Measurements from ENCODE around the gene GSTA4.
"Not testable (repeated sequence)": the region's sequence is repeated elsewhere in the genome, so short reads cannot be mapped to it uniquely, and the experiment has no call there.

The GSTA4 gene

GRCh38 chr6:52962701-52963100 lies 32.4 kb downstream of the GSTA4 start:
- H3K79me2 ChIP-seq (ENCODE audit: insufficient read depth, low read length), result no peaks in the 10 kb centered on the region
- H3F3A ChIP-seq (ENCODE audit: insufficient read depth), result no peaks in the 10 kb centered on the region
- no peak overlapping the region for H3K27ac ChIP-seq (ENCODE audit: low read depth, low read length)
- no peaks in the 10 kb centered on the region for H3K36me3 ChIP-seq (ENCODE audit: low read length)
- H3K9ac ChIP-seq (ENCODE audit: low read length), result no peak overlapping the region
- no peaks in the 10 kb centered on the region for H3K9me3 ChIP-seq (ENCODE audit: insufficient read depth, low read length)
- no peaks in the 10 kb centered on the region for H3K27me3 ChIP-seq (ENCODE audit: low read length)
- TF ChIP-seq CTCF (IDR thresholded peaks at IDR 0.05; ENCODE audit: insufficient read depth, low read length, poor library complexity, severe bottlenecking) (no peak), EZH2phosphoT487 (conservative IDR thresholded peaks at IDR 0.05; ENCODE audit: low read length) (no peak)
- H4K20me1 ChIP-seq (ENCODE audit: low read depth, low read length), result no peaks in the 10 kb centered on the region
- no peak overlapping the region for H2AFZ ChIP-seq (ENCODE audit: low read depth, low read length, severe bottlenecking)
- no peak overlapping the region for H3K4me2 ChIP-seq (ENCODE audit: low read depth, low read length, poor library complexity, severe bottlenecking)
- H3K9me2 ChIP-seq (replicated peaks; ENCODE audit: insufficient read depth, low read length), result no peaks in the 10 kb centered on the region
- H3K4me3 ChIP-seq (ENCODE audit: insufficient read depth, low read length, poor library complexity, severe bottlenecking), result no peak overlapping the region

- H2AFZ ChIP-seq (ENCODE audit: low read depth, low read length, severe bottlenecking); H3K9ac ChIP-seq (ENCODE audit: low read length); H3K9me3 ChIP-seq (ENCODE audit: insufficient read depth, low read length); H3F3A ChIP-seq (ENCODE audit: insufficient read depth); H3K27me3 ChIP-seq (ENCODE audit: low read length); H4K20me1 ChIP-seq (ENCODE audit: low read depth, low read length); H3K9me2 ChIP-seq (replicated peaks; ENCODE audit: insufficient read depth, low read length); H3K27ac ChIP-seq (ENCODE audit: low read depth, low read length); H3K4me2 ChIP-seq (ENCODE audit: low read depth, low read length, poor library complexity, severe bottlenecking); H3K79me2 ChIP-seq (ENCODE audit: insufficient read depth, low read length); H3K4me3 ChIP-seq (ENCODE audit: insufficient read depth, low read length, poor library complexity, severe bottlenecking); H3K36me3 ChIP-seq (ENCODE audit: low read length): not testable (repeated sequence)
These were observed 34.1 kb downstream of the GSTA4 start for GRCh38 chr6:52961022-52961421.

DNA sequence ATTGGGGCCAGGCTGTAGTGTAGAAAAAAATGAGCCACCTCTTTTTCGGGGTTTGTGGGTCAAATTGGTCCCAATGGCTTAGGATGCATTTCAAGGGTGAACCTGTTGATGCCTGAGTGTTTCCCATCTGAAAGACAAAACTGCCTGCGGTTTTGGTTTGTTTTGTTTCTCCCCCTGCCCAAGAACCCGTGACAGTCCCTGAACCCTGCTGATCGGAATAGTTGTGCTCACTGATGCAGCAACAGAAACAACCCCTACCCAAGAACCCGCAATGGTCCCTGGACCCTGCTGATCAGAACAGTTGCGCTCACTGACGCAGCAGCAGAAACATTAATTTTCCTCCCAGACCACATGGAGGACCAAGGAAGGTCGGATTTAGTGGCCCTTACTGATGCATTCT lies 34.9 kb downstream of the GSTA4 start:
- not testable (repeated sequence) for H3K27ac ChIP-seq (ENCODE audit: low read depth, low read length); H3K4me2 ChIP-seq (ENCODE audit: low read depth, low read length, poor library complexity, severe bottlenecking); H3K4me3 ChIP-seq (ENCODE audit: insufficient read depth, low read length, poor library complexity, severe bottlenecking)

DNA sequence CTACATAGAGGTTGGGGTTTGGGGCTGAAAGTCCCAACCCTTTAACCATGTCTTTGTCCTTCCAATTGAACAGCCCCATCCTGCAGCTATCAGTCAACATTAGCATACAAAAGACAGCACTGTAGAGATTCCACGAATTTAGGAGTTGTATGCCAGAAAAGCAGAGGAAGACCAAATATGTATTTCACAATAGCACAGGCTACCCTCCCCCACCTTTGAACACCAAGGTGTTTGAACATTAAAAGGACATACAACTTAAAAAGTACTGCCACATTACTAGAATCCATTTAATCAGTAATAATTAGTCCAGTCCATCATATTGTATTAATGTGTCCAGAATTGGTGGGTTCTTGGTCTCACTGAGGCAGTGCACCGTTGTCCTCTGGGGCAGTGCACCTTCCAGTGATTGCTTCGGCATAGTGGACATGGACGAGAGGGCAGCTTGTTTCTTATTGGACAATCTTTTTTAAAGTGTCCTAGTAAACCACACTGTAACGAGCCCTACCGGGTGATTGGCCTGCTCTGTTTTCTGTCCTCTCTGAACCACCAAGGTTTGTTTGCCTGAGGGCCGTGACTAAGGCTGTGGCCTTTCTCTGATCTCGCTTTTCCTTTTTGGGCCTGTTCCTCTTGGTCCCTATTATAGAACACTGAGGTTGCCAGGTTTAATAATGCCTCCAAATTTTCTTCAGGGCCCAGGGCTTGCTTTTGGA lies 36.4 kb downstream of the GSTA4 start:
- Histone ChIP-seq H3K27ac (ENCODE audit: low read depth, low read length) (no peak overlapping the region), H3K79me2 (ENCODE audit: insufficient read depth, low read length) (no peaks in the 10 kb centered on the region), H2AFZ (ENCODE audit: low read depth, low read length, severe bottlenecking) (no peak overlapping the region), H3K36me3 (ENCODE audit: low read length) (no peaks in the 10 kb centered on the region), H3K9me2 (replicated peaks; ENCODE audit: insufficient read depth, low read length) (no peaks in the 10 kb centered on the region), H3K27me3 (ENCODE audit: low read length) (no peaks in the 10 kb centered on the region), H3F3A (ENCODE audit: insufficient read depth) (no peaks in the 10 kb centered on the region), H4K20me1 (ENCODE audit: low read depth, low read length) (no peaks in the 10 kb centered on the region), H3K9me3 (ENCODE audit: insufficient read depth, low read length) (no peaks in the 10 kb centered on the region), H3K9ac (ENCODE audit: low read length) (no peak overlapping the region), H3K4me2 (ENCODE audit: low read depth, low read length, poor library complexity, severe bottlenecking) (no peak overlapping the region), H3K4me3 (ENCODE audit: insufficient read depth, low read length, poor library complexity, severe bottlenecking) (no peak overlapping the region)
- TF ChIP-seq EZH2phosphoT487 (conservative IDR thresholded peaks at IDR 0.05; ENCODE audit: low read length) (no peak), CTCF (IDR thresholded peaks at IDR 0.05; ENCODE audit: insufficient read depth, low read length, poor library complexity, severe bottlenecking) (no peak)

More for the DNA sequence above, 34.9 kb downstream of the GSTA4 start:
- not testable (repeated sequence) for H3K9me3 ChIP-seq (ENCODE audit: insufficient read depth, low read length); H4K20me1 ChIP-seq (ENCODE audit: low read depth, low read length); H3K9ac ChIP-seq (ENCODE audit: low read length); H3K9me2 ChIP-seq (replicated peaks; ENCODE audit: insufficient read depth, low read length); H3F3A ChIP-seq (ENCODE audit: insufficient read depth); H3K36me3 ChIP-seq (ENCODE audit: low read length); H2AFZ ChIP-seq (ENCODE audit: low read depth, low read length, severe bottlenecking); H3K79me2 ChIP-seq (ENCODE audit: insufficient read depth, low read length); H3K27me3 ChIP-seq (ENCODE audit: low read length)
